Smooth muscle cell (in vitro differentiated cells): ENCODE results near the gene RBMS3. TPM values are rescaled to one million over a fixed set of nuclear protein-coding genes. Genes with fewer than 3 reads are reported as not detected.

ENCODE experiments used
- DNase-seq: peaks from one replicate; lab custom pipeline; 2025; ENCODE audit not compliant: unreplicated experiment; lab: John Stamatoyannopoulos, UW
- H2AFZ ChIP-seq: fragments of 200-600 bp; sonication (generic); 2 replicates; pipeline ENCODE4 v1.6.0; 2016; ENCODE audit warnings: antibody characterized with exemption, low read depth, mild to moderate bottlenecking
- H3F3A ChIP-seq: fragments of 200-600 bp; sonication (generic); 2 replicates; pipeline ENCODE4 v1.6.0; 2017; ENCODE audit warnings: antibody characterized with exemption, low read depth
- H3K27ac ChIP-seq: fragments of 200-600 bp; sonication (generic); 2 replicates; pipeline ENCODE4 v1.5.1; 2016; ENCODE audit warnings: low read depth, mild to moderate bottlenecking
- H3K27me3 ChIP-seq: fragments of 200-600 bp; sonication (generic); 2 replicates; pipeline ENCODE4 v1.6.1; 2016; ENCODE audit warnings: low read depth, mild to moderate bottlenecking
- H3K36me3 ChIP-seq: fragments of 200-600 bp; sonication (generic); 2 replicates; pipeline ENCODE4 v1.5.1; 2016; ENCODE audit warnings: low read depth
- H3K4me1 ChIP-seq: fragments of 200-600 bp; sonication (generic); 2 replicates; pipeline ENCODE4 v1.5.1; 2016; ENCODE audit warnings: low read depth
- H3K4me2 ChIP-seq: fragments of 200-600 bp; sonication (generic); 2 replicates; pipeline ENCODE4 v1.6.0; 2016; ENCODE audit warnings: mild to moderate bottlenecking
- H3K4me3 ChIP-seq: fragments of 200-600 bp; sonication (generic); 2 replicates; pipeline ENCODE4 v1.5.1; 2016; ENCODE audit warnings: mild to moderate bottlenecking
- H3K79me2 ChIP-seq: fragments of 200-600 bp; sonication (generic); 2 replicates; pipeline ENCODE4 v1.6.0; 2016; ENCODE audit warnings: low read depth, mild to moderate bottlenecking
- H3K9ac ChIP-seq: fragments of 200-600 bp; sonication (generic); 2 replicates; pipeline ENCODE4 v1.6.0; 2016; ENCODE audit warnings: low read depth
- H3K9me3 ChIP-seq: fragments of 200-600 bp; sonication (generic); replicated peaks from 2 replicates; pipeline ENCODE4 v1.5.1; 2016; ENCODE audit warnings: low read depth
- H4K20me1 ChIP-seq: fragments of 200-600 bp; sonication (generic); 2 replicates; pipeline ENCODE4 v1.6.0; 2016; ENCODE audit warnings: low read depth
- WGBS: methylation state at CpG from one replicate; pipeline ENCODE4 v1.1.7; 2016; ENCODE audit warnings: low lambda C conversion rate; 5-methylcytosine and 5-hydroxymethylcytosine counted together
- polyA plus RNA-seq: library from polyadenylated mRNA; unstranded; fragments of >200 nt; fragmentation: Nextera tagmentation; extraction: Ambion mirVana; gene quantifications from 2 replicates; pipeline ENCODE4 v1.2.1, GENCODE V29; 2016
- total RNA-seq: library from RNA; depleted of rRNA; stranded (reverse); fragments of >200 nt; gene quantifications from 2 replicates; pipeline ENCODE4 v1.2.3, GENCODE V29; 2014
- TF ChIP-seq, protein P1 (sequence below): fragments of 200-600 bp; sonication (generic); IDR thresholded peaks from 2 replicates; pipeline ENCODE4 v1.5.1; 2017; ENCODE audit warnings: borderline replicate concordance, mild to moderate bottlenecking, antibody characterized with exemption; ENCODE audit not compliant: insufficient read depth, poor library complexity, severe bottlenecking

The RBMS3 gene
- total and polyA plus RNA-seq, 2 experiments from 2014 or later, result 42.9 to 50.6 TPM

DNA sequence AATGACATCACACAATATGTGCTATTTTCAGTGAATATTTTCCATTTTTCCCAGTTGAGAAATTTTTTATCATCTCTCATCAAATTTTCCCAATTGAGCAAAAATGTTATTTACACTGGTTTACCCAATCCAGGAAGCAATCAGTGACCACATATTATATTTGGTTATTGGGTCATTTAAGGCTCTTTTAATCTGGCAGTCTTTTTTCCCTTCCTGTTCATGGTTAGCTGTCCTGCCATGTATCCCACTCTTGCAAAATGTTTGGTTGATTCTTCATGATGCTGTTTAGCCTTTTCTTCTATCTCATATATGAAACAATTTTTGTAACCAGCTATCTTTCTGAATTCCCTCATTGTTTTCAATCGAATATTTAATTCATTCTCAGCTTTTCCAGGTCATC, 626.0 kb downstream of the RBMS3 start:
- WGBS, result 94% methylated on average over 1 of the region's 1 CpG
- Histone ChIP-seq H3K27me3 (no peaks in the 10 kb centered on the region), H2AFZ (no peak overlapping the region), H4K20me1 (no peaks in the 10 kb centered on the region), H3K4me3 (no peak overlapping the region), H3F3A (no peaks in the 10 kb centered on the region), H3K27ac (no peak overlapping the region), H3K9ac (no peak overlapping the region), H3K79me2 (peaks cover 8% of the 10 kb centered on the region), H3K4me1 (no peaks in the 10 kb centered on the region), H3K36me3 (no peaks in the 10 kb centered on the region), H3K9me3 (no peaks in the 10 kb centered on the region), H3K4me2 (no peak overlapping the region)
- TF ChIP-seq, protein P1, sequence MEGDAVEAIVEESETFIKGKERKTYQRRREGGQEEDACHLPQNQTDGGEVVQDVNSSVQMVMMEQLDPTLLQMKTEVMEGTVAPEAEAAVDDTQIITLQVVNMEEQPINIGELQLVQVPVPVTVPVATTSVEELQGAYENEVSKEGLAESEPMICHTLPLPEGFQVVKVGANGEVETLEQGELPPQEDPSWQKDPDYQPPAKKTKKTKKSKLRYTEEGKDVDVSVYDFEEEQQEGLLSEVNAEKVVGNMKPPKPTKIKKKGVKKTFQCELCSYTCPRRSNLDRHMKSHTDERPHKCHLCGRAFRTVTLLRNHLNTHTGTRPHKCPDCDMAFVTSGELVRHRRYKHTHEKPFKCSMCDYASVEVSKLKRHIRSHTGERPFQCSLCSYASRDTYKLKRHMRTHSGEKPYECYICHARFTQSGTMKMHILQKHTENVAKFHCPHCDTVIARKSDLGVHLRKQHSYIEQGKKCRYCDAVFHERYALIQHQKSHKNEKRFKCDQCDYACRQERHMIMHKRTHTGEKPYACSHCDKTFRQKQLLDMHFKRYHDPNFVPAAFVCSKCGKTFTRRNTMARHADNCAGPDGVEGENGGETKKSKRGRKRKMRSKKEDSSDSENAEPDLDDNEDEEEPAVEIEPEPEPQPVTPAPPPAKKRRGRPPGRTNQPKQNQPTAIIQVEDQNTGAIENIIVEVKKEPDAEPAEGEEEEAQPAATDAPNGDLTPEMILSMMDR, result no peak
- no peak for DNase-seq

DNA sequence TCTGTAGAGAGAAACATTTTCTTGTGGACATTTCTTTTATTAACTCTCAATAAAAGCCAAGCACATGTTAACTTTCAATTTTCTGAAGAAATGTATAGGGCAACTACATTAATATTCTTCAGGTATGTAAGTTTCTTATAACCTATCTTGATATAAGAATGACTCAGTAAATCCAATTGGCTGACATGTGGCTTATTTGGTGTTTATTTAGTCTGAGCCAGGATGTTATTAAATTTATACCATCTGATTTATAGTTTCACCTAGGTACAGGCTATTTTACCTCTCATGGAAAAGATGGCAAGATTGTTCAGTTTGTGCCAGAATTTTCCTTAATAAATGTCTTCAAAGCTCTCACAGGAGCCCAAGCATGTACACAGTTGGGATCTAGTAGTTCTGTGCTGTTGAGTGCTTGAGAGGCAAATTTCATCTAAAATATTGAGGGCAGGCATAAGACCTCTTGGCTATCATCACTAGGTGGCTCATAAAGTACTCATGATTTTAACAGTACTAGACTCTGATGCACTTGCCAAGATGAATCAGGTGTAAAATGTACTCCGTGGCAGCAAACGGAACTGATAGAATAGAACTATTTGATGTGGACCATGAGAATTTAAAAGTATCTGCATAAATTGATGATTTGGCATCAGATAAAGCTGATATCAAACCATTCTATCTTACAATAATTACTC, 631.9 kb downstream of the RBMS3 start:
- Histone ChIP-seq H3K79me2 (peaks cover 7% of the 10 kb centered on the region), H3K27ac (no peak overlapping the region), H3F3A (peaks cover 12% of the 10 kb centered on the region), H4K20me1 (no peaks in the 10 kb centered on the region), H3K27me3 (no peaks in the 10 kb centered on the region), H3K9me3 (no peaks in the 10 kb centered on the region), H3K4me1 (peaks cover 3% of the 10 kb centered on the region), H3K9ac (no peak overlapping the region), H3K4me2 (no peak overlapping the region), H3K4me3 (no peak overlapping the region), H2AFZ (no peak overlapping the region), H3K36me3 (no peaks in the 10 kb centered on the region)
- TF ChIP-seq, protein P1, result no peak
- DNase-seq, result no peak
- 93% methylated on average over 2 of the region's 2 CpGs for WGBS

DNA sequence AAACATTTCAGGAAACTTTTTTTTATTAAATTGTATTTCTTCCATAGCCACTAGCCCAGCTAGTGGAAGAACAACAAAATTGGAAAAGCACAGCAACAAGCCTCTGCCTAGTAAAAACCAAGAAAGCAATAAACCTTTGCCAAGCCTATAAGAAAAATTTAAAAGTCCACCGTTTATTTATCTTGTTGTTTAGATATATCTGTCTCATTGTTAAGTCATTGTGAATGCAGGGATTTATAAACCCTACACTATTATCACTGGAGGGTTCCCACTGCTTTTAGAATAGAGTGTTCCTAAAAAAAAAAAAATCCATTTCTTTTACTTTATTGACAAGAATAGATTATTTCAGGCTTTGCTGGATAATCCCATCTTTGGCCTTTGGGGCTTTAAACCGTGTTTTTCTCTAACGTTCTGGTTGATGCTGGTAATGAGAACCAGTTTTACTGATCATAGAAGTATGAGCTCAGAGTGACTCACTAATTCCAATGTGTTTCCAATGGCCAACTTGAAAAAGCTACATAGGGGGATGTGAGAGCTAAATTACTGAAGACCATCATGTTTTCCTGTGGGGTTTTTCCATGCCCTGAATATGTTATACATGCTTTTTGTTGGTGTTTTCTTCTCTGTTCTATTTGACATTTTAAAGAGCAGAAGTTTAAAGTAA, 634.1 kb downstream of the RBMS3 start:
- no peak overlapping the region for H3K4me3 ChIP-seq
- no peaks in the 10 kb centered on the region for H3K9me3 ChIP-seq
- H4K20me1 ChIP-seq, result no peaks in the 10 kb centered on the region
- H3K4me2 ChIP-seq, result peak overlapping the region; percentile 49
- peaks cover 12% of the 10 kb centered on the region for H3F3A ChIP-seq
- no peak overlapping the region for H3K9ac ChIP-seq
- H3K36me3 ChIP-seq, result no peaks in the 10 kb centered on the region
- DNase-seq, result no peak
- TF ChIP-seq, protein P1, result no peak
- no peak overlapping the region for H2AFZ ChIP-seq
- WGBS, result 7% methylated on average over 3 of the region's 3 CpGs
- peaks cover 3% of the 10 kb centered on the region for H3K4me1 ChIP-seq
- peaks cover 7% of the 10 kb centered on the region for H3K79me2 ChIP-seq
- peak overlapping the region; percentile 67 for H3K27ac ChIP-seq
- no peaks in the 10 kb centered on the region for H3K27me3 ChIP-seq
